Tracheal epithelial cell (primary cell): Measurements from ENCODE around the gene SERPINB10. TPM values are rescaled to one million over a fixed set of nuclear protein-coding genes. Genes with fewer than 3 reads are reported as not detected.

Source experiments
- total RNA-seq: library from RNA; depleted of rRNA; stranded (reverse); fragments of >200 nt; gene quantifications from 2 replicates; pipeline ENCODE4 v1.2.1, GENCODE V29; 2014

The SERPINB10 gene
- 1.3 and 4.8 TPM in 2 replicates for total RNA-seq

GRCh38 chr18:63907664-63908063 is at the start of gene SERPINB10:
Gene SERPINB10 (plus strand): TSS chr18:63907958. CDS start chr18:63915511, 7,553 bp downstream.

GRCh38 chr18:63887424-63887823 is 20.3 kb upstream of the SERPINB10 start, which contains the start of gene SERPINB2:
Gene SERPINB2 (plus strand): TSS chr18:63887705. CDS start chr18:63891445, 3,740 bp downstream.

GRCh38 chr18:63949068-63949737 is 41.4 kb downstream of the SERPINB10 start, which contains the start of gene HMSD:
Gene HMSD (plus strand): TSS chr18:63949301. CDS start chr18:63953456, 4,155 bp downstream.

GRCh38 chr18:63969942-63970808 is 62.4 kb downstream of the SERPINB10 start, which contains the start of gene SERPINB8:
Gene SERPINB8 (plus strand): TSS chr18:63970081. CDS start chr18:63978309, 8,228 bp downstream.

Other genes with a start within 250 kb of the SERPINB10 start
- gene SERPINB3, start 246.1 kb upstream of the SERPINB10 start, total RNA-seq = 33.7 and 83.3 TPM in 2 replicates
- not detected in 2 replicates for gene SERPINB11, start 205.0 kb upstream of the SERPINB10 start, total RNA-seq
- gene SERPINB7, start 132.5 kb upstream of the SERPINB10 start, total RNA-seq = 35.4 and 53.0 TPM in 2 replicates
- gene SERPINB2, start 20.3 kb upstream of the SERPINB10 start, total RNA-seq = 23.9 and 219 TPM in 2 replicates
- gene HMSD, start 41.3 kb downstream of the SERPINB10 start, total RNA-seq = under 0.01 TPM in 1 of 2 replicates, not detected in the other
- 8.3 and 29.9 TPM in 2 replicates for gene SERPINB8, start 62.1 kb downstream of the SERPINB10 start, total RNA-seq
- not detected in 2 replicates for gene LINC00305, start 241.1 kb downstream of the SERPINB10 start, total RNA-seq